ENCODE data around the gene SENP5. TPM values are rescaled to one million over a fixed set of nuclear protein-coding genes. Genes with fewer than 3 reads are reported as not detected.
A peak's percentile ranks its signal among the peaks of the same experiment; 100 is the strongest.

The SENP5 gene
- total and polyA plus RNA-seq, 9 of the 15 experiments (the other 6 are each of a cell fraction or from before 2014, with no cell fraction given): 18.3 to 59.7 (median 35.8) TPM

GRCh38 chr3:196942226-196942914, 74.7 kb downstream of the SENP5 start, which contains the start of gene NCBP2 (continued):
- TF ChIP-seq CHD7 (IDR thresholded peaks at IDR 0.05; ENCODE audit: low read depth, low read length) (peak; percentile 35), NEUROD1 (IDR thresholded peaks at IDR 0.05; ENCODE audit: borderline replicate concordance, low read depth, low read length, partially characterized antibody) (peak; percentile 88), KDM5B (IDR thresholded peaks at IDR 0.05; ENCODE audit: insufficient replicate concordance, low read depth, low read length) (peak; percentile 64), YY1 (IDR thresholded peaks at IDR 0.05; ENCODE audit: borderline replicate concordance in 1 of 3, control insufficient read depth in 1 of 3, extremely low read depth in 1 of 3, insufficient read depth in 3 of 3, insufficient read length in 1 of 3, insufficient replicate concordance in 2 of 3, low read depth in 1 of 3, low read length in 2 of 3) (peak; percentile 44 to 89 (median 80)), ZFP36 (IDR thresholded peaks at IDR 0.05; ENCODE audit: low read depth, low read length, partially characterized antibody) (peak; percentile 19), PHF21A (IDR thresholded peaks at IDR 0.05; ENCODE audit: borderline replicate concordance, low read depth) (0 out of 2 replicates have a peak, but pooled peaks have one; percentile 19), DLX4 (CRISPR knock-in tag; IDR thresholded peaks at IDR 0.05) (no peak), ETV6 (IDR thresholded peaks at IDR 0.05; ENCODE audit: borderline replicate concordance in 1 of 2, low read depth in 2 of 2, low read length in 1 of 2) (peak; percentile 64 to 79; a peak in 3 of 4 replicates), ETV6 (CRISPR knock-in tag; IDR thresholded peaks at IDR 0.05; ENCODE audit: borderline replicate concordance) (peak; percentile 64; the same call in 1 of the 2 replicates), FOS (IDR thresholded peaks at IDR 0.05; ENCODE audit: extremely low read depth, insufficient read length) (peak; percentile 66), HNRNPK (IDR thresholded peaks at IDR 0.05; ENCODE audit: low read depth, low read length, poor library complexity, severe bottlenecking) (peak; percentile 38), ESRRA (IDR thresholded peaks at IDR 0.05; ENCODE audit: borderline replicate concordance, low read depth) (peak; percentile 88), ETV1 (tag; conservative IDR thresholded peaks at IDR 0.05; ENCODE audit: low read depth) (peak; percentile 89)

Measured in K562 (cell line).